NCI-H1694 treated with DMSO at 0.1 percent for 48 hours (cell line): ENCODE measurements around the gene SLX4IP.
A peak's percentile ranks its signal among the peaks of the same experiment; 100 is the strongest.

Experiments
- DNase-seq: peaks from one replicate; lab custom pipeline; 2025; lab: John Stamatoyannopoulos, UW

Gene SLX4IP

GRCh38 chr20:10666221-10667076 lies 231.3 kb downstream of the SLX4IP start:
- DNase-seq: no peak

GRCh38 chr20:10667077-10667401 lies 231.9 kb downstream of the SLX4IP start:
- DNase-seq: no peak

DNA sequence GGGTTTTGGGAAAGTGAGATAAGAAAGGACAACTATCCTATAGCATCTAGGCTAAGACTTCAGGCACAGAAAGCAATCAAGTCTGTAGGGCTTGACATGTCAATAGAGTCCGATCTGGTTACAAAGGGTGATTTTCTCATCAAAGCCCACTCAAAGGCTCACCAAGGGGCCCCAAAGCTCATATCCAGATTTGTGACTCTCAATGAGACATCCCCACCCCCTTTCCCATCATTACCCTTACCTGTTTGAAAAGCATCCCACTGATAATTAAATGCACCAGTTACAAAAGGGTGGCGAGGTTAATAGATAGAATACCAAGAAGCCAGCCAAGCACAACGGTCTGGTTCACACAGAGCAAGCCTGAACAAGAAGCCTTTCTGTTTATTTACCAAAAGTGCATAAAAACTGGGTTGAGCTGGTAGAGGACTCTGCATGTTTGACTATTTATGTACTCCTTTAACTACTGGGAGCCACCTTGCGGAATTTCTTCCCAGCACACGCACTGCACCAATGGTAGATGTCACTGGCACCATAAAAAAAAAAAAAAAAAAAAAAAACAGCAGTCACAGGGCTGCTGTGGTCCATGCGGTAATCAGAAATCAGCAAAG lies 232.6 kb downstream of the SLX4IP start:
- DNase-seq: no peak

- DNase-seq: no peak
Measured at GRCh38 chr20:10668677-10669368, 233.7 kb downstream of the SLX4IP start.

- no peak for DNase-seq
Measured at GRCh38 chr20:10669843-10670446, 234.8 kb downstream of the SLX4IP start.

- no peak for DNase-seq
Measured at GRCh38 chr20:10670501-10671220, 235.6 kb downstream of the SLX4IP start.

DNA sequence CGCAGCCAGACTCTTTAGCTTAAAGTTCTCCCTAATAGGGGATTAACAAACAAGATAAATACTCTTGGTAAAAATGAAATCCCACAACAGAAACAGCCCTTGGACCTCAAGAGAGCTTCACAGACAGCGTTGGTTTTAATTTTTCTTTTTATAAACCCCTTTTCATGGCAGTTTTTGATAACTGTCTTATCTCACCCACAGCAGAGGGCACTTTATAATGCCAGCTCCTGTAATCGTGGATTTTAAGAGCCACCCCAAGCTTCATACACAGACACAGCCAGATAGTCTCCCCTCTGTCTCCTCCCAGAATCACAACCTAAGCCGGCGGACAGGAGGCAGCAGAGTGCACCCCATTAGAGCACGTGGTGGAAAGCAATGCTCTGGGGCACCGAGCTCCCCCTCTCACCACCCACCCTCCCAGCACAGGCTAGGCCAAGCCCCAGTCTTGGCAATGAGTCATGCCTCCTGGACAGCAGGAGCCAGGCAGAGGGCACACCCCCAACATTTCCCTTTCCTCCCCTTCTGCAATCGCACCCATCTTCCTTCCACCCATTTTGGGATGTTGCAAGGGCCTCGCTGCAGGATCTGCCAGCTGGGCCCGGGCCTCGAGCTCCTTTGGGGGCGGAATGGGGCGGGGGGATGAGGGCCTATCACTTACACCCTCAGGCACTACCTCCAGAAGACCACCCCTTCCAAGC lies 236.3 kb downstream of the SLX4IP start:
- no peak for DNase-seq

GRCh38 chr20:10671919-10672623 lies 237.0 kb downstream of the SLX4IP start:
- no peak for DNase-seq

GRCh38 chr20:10672624-10673127 lies 237.6 kb downstream of the SLX4IP start:
- no peak for DNase-seq

- DNase-seq: no peak
Measured at GRCh38 chr20:10673176-10673841, 238.2 kb downstream of the SLX4IP start.

DNA sequence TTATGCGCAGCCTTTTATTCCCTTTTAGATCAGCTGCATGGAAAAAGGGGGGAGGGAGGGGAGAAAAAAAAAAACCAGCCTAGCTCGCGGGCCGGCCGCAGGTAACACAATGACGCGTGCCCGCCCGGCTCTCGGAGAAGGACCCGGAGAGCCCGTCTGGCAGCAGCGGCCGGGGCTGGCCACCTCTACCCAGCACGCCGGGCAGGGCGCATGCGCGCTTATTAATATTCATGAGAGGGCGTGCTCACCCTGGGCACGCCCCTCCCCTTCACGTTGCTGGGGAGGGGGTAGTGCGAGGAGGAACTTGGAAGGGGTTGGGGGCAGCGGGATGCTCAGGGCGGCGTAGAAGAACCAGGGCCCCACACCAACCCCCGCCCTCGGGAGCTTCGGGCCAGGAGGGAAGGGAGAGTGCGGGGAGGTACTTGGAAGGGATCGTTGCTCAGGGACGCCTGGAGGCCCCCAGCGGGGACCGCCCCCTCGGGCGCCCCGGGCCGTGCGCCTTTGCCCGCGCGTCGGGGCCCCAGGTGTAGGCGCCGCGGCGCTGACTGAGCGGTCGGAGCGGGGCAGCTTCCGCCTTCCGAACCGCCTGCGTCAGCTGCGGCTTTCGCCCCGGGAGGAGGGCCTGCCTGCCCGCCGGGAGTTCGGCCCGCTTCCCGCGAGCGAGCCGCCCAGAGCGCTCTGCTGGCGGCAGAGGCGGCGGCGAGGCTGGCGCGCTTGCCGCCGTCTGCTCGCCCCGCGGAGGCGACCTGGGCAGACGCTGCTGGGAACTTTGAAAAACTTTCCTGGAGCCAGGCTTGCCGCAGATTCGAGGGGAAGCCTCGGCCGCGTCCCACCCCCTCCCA lies 239.0 kb downstream of the SLX4IP start, which contains the start of gene JAG1:
Gene JAG1 (minus strand): TSS at position 158 of the 842 bp plus-strand sequence. CDS start 469 bp downstream, outside the sequence.
- DNase-seq: peak; percentile 77

DNA sequence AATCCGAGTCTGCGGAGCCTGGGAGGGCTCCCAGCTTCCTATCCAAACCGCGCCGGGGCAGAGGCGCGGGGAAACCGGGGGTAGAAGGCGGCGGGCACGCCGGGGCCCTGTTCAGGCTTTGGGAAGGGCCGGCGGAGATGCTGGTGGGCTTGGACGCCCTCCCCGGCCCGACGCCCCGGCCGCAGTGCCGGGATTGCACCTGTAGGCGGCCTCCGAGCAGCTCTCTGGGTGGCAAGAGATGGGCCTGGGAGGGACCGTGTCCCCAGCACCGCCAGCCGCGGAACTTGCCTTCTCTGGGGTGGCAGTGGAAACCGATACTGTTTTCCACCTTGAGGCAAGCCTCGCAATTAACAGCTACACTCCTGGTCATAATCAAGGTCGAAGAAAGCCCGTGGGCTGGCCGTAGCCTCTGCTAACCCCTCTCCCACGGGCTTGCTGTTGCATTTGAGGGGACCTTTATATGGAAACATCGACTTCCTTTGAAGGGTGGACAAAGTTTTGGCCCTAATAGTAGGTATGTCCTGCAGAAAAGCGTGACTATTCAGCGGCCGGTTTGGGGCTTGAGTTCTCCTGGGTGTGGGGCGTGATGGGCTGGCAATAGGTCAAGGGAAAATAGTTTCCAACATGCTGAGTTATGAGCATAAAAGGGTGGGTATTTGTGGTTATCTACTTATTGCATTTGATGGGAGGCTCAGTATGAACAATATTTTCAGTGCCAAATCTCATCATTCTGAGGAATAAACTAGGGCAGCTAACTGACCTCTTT lies 239.8 kb downstream of the SLX4IP start:
- DNase-seq: peak; percentile 4

- DNase-seq: no peak
Measured at GRCh38 chr20:10675450-10675848, 240.3 kb downstream of the SLX4IP start.

GRCh38 chr20:10676518-10676917 lies 241.4 kb downstream of the SLX4IP start:
- no peak for DNase-seq
